HL-60/S4 (cell line): ENCODE results near the gene TRA2B.

Experiments
- in situ Hi-C: fragments of 300-500 bp; cut with MboI; formaldehyde crosslinking; loops from 2 replicates; pipeline ENCODE4 v1.14.3; 2022; ENCODE audit warnings: low sequenced_read_pairs

TRA2B gene

DNA sequence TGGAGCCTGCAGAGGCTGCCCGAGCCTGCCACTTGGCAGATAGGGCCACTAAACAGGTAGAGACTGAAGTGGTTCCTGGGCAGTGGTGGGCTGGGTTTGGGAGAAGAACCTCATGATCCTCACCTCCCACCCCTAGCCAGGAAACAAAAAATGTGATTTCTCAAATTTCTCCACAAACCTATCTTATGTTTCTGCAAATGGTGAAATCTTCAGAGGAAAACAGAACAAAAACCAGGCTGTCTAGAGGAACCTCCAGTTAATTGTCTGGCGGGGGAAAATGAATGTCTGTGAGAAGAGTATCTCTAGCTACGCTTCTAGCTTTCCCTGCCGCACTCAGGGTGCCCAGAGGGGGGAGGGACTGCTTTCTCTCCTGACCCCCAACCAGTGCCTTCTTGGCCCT is 55.9 kb downstream of the TRA2B start:
- in situ Hi-C loops = no loop called here

DNA sequence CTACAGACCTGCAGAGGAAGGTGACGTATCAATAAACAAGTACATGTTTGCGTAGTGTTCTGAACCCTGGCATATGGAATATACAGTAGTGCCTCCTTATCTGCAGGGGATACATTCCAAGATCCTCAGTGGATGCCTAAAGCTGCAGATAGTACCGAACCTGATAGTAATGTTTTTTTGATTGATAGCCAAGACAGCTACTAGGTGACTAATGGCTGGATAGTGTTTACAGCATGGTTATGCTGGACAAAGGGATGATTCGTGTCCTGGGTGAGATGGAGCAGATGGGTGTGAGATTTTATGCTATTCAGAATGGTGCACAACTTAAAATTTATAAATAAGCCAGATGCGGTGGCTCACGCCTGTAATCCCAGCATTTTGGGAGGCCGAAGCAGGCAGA is 57.2 kb downstream of the TRA2B start:
- in situ Hi-C loops = no loop called here

DNA sequence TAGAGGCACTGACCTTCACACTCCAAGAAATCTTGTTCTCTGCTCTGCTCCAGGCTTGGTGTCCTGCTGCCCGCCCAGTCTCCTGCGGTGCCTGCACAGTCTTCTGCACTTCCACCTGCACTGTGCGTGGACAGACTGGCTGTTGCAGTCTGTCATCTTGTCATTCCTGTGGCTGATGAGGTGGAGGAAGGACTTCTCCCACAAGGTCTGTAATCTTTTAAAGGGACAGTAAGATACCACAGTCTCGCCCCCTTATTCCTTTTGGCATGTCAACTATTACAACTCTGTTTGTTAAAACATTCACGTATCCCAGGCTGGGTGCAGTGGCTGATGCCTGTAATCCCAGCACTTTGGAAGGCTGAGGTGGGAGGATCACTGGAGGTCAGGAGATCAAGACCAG is 58.9 kb downstream of the TRA2B start:
- in situ Hi-C loops = no loop called here

DNA sequence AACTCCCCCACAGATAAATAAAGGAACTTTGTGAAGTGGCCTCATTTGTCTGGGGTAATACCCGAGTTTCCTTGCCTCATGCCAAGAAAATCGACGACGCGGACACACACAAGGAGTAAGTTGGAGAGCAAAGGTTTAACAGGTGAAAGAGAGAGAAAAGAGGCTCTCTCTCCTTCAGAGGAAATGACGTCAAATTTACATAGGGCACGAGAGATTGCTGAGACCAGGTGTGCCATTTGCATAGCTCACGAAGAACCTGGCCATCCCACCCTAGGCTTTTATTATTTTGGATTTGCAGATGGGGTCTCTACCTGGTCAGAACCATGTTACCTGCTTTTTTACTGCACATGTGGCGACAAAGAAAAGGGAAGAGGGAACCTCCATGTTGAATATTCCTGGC is 63.7 kb downstream of the TRA2B start:
- in situ Hi-C loops = no loop called here

DNA sequence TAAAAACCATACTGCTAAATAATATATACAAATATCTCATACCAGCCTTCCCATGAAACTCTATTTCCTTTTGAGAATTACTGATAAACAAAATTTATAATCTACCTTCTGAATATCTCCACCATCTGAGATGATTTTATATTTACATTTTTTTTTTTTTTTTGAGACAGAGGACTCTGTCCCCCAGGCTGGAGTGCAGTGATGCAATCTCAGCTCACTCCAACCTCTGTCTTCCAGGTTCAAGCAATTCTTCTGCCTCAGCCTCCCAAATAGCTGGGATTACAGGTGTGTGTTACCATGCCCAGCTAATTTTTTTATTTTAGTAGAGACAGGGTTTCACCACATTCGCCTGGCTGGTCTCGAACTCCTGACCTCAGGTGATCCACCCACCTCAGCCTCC is 70.2 kb downstream of the TRA2B start:
- in situ Hi-C loops = no loop called here

DNA sequence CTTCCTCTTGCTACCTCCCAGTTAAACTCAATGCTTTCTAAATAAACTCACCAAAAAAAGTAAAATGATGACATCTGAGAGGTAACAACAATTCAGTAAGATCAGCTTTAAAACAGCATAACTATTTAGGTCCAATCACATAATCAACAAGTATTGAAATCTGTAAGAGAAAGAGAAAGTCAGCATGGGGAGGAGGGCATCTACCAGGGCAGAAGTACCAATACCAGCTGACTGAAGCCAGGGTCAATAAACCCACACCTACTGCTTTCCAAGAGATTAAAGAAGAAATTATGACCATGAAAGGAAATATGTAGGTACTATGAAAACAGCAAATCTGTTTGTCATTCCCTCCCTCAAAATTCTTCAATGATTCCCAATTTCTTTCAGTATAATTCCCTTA is 70.8 kb downstream of the TRA2B start:
- in situ Hi-C loops = no loop called here

DNA sequence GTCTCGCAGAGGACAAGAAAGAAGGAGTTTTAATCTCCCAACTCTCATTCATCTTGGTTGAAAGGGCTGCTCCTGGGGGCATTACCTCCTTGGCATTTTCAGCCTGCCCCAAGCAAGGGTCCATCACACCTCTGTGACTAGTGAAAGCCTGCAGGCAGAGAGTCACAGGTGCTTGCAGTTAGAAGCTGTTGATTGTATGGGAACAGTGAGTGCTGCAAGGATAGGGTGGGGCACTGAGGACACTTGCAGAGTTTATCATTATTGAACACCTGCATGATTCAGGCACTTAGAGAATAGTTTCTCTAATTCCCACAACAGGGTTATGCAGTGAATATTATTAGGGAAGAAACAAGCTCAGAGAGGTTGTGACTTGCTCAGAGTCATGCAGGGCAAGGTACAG is 71.3 kb downstream of the TRA2B start:
- in situ Hi-C loops = no loop called here
